Cardiac septum (tissue), 1 donor: ENCODE measurements around the gene C1orf21. TPM values are rescaled to one million over a fixed set of nuclear protein-coding genes. Genes with fewer than 3 reads are reported as not detected.

Experiments used
- DNase-seq: peaks from one replicate; pipeline ENCODE4 v3.0.0-alpha.2; 2020; ENCODE audit warnings: low spot score
- intact Hi-C: fragments of 100-400 bp; cut with DNase I; formaldehyde crosslinking; loops from one replicate; pipeline ENCODE4 v1.14.0; 2022
- total RNA-seq: library from RNA; stranded (reverse); fragmentation: NEBNext Ultra II Directional; extraction: Animal tissue kit (Norgen Biotek cat#: 25700); gene quantifications from one replicate; pipeline ENCODE4 v1.2.1, GENCODE V29; 2021
- donor health status: DM: no; HTN: no; CAD: no.

The C1orf21 gene
- total RNA-seq, 1 donor from 2014 or later: 93.6 TPM

DNA sequence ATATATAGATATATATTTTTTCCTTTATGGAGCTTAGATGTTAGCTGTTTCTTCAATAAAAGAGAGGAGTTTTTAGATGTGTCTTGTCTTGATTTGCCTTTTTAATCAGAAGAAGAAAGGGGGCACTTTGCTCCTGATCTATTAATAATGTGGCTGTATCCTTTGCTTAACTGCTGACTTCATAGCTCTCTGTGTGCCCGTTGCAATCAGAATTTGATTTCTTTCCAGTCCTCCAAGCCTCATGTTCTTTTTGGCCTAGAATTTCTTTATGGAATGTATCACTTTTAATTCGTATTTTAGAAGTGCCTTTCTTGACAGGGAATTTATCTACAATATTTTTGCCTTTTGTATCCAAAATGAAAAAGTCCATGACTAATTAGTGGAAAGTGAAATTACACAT is 85.3 kb downstream of the C1orf21 start:
- intact Hi-C loops: loop anchor here (5.0 kb wide), 1 partner anchor 90 kb away; no protein-coding TSS in a partner anchor
- DNase-seq: no peak

DNA sequence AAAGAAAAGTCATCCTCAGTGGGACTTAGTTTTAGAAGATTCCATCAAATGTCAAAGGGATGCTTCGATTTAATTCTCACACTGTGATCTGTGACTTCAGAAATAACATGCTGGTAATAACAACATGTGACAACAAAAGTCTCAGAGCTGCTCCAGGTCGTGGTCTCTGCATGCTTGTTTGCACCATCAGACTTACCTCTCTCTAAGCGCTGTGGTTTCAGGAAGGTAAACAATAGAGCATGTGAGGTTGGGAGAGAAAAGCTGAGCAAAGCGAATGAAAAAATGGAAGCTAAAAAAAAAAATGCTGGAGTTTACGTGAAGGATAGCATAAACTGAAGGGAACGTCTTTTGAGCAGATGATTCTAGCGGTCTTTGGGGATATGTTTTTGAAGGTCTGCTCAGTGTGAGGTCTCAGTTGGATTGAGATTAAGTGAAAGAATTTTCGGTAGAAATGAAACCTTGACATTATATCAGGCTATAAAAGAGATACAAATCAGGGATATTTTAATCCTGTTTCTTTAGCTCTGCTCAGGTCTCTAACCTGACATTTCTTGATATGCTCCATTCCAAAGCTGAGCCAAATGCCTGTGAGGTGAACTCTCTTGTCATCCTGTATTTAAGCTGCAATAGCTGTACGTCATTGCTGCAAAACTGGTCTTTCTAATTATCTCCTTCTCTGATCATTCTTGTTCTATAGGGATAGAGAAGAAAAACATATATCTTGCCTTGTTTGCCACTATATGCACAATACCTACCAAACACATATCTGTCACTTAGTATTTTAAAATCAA is 86.5 kb downstream of the C1orf21 start:
- intact Hi-C loops: loop anchor here (5.0 kb wide), 1 partner anchor 89 kb away; no protein-coding TSS in a partner anchor
- DNase-seq: no peak

DNA sequence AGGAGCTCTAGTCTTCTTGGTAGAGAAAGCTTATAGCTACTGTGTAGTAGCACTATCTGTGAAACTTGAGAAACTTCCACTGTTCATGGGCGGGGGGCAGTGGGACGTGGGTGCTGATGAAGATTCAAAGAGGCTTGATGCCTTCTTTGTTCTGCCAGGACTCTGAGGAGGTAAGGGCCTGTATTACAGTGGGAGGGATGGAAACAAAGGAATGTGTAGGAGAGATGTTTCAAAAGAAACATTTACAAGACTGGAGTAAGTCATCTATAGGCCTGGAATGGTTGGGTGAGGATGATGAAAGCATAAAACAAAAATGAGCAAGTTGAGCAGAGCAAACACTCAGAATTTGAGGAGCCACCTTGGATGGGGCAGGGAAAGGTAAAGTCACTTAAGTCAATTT is 89.4 kb downstream of the C1orf21 start:
- no peak for DNase-seq
- intact Hi-C loops: no loop called here

DNA sequence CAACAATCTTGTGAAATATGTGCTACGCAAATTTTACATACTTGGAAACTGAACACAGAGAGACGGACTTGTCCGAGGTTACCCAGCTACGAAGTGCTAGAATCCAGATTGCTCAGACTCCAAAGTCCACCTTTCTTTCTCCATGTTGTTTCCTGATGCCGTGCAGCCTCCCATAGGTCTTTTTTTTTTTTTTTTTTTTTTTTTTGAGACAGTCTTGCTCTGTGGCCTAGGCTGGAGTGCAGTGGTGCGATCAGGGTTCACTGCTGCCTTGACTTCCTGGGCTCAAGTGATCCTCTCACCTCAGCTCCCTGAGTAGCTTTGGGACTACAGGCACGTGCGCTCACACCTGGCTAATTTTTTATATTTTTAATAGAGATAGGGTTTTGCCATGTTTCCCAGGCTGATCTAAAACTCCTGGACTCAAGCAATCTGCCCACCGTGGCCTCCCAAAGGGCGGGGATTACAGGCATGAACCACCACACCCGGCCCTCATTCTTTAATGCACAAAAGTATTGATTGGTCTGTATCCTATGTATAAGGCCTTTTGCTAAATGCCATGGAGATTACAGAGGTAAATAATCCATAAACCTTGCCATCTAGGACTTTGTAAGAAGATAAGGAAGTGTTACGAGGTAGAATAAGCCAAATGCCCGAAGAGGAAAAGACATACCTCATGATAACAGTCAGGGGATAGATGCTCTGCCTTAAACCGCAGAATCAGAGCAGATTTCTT is 92.8 kb downstream of the C1orf21 start:
- DNase-seq: no peak
- intact Hi-C loops: loop anchor here (5.0 to 10.0 kb wide), 3 partner anchors 92 to 183 kb away; partner anchors contain the start of gene C1orf21

DNA sequence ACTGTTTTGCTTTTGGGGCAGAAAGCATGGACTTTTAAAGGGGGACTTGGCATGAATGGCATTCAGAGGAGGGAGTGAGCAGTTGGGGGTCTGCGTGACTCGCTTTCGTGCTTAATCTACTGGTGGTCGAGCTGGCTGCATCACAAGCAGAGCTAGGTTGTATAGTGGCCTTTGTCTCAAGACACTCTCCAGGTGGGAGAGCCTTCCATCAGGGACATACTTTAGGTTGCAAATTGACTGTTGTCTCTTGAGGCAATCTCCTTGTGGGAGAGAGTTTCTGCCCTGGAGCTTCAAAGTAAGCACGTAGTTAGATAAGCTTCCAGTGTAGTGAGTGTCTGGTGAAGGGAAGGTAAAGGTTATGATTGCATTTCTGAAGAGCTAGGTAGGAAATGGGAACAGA is 93.9 kb downstream of the C1orf21 start:
- intact Hi-C loops: loop anchor here (5.0 to 10.0 kb wide), 3 partner anchors 93 to 182 kb away; partner anchors contain the start of gene C1orf21

DNA sequence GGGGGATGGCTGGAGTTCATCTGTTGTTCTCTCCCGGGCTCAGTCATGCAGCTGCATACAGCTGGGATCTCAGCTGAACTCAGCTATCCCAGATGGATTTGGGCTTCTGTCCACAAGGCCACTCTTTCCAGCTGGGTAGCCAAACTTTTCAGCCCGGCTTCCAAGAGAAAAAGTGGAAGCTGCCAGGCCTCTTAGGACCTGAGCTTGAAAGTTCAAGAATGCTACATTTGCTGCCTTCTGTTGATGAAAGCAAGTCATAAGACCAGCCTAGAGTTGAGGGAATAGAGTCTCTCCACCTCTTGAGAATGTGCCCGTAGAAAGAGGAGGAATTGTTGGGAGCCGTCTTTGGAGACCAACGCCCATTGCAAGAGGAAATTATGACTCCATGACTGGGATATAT is 95.3 kb downstream of the C1orf21 start:
- DNase-seq: no peak
- intact Hi-C loops: loop anchor here (5.0 to 10.0 kb wide), 3 partner anchors 95 to 180 kb away; partner anchors contain the start of gene C1orf21

More for the DNA sequence above, 93.9 kb downstream of the C1orf21 start:
- no peak for DNase-seq

DNA sequence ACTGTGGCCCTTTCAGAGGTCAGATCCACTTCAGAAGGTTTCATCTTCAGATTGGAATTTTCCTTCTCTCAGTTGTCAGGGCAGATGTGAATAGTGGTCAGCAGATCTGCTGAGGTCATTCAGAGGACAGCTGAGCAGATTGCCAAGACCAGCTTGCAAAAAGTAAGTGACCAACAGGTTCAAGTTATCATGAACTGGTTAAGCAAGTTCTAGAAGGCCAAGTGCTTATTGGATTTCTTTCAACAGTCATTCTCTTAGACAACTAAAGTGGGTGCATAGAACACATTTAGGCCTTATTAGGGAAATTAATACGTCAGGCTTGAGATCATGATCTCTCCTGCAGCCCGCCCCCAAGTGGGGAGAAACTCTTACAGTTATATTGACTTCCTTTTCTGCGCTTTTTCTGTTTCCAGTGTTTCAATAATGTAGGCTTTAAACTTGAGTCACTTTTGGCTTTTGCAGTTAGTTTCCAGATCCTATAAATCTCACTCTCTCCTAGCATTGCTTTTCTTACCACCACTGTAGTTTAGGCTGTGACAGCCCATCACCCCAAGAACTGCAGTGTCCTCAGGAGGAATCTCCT is 96.4 kb downstream of the C1orf21 start:
- intact Hi-C loops: loop anchor here (5.0 to 10.0 kb wide), 3 partner anchors 96 to 179 kb away; partner anchors contain the start of gene C1orf21
- DNase-seq: no peak

DNA sequence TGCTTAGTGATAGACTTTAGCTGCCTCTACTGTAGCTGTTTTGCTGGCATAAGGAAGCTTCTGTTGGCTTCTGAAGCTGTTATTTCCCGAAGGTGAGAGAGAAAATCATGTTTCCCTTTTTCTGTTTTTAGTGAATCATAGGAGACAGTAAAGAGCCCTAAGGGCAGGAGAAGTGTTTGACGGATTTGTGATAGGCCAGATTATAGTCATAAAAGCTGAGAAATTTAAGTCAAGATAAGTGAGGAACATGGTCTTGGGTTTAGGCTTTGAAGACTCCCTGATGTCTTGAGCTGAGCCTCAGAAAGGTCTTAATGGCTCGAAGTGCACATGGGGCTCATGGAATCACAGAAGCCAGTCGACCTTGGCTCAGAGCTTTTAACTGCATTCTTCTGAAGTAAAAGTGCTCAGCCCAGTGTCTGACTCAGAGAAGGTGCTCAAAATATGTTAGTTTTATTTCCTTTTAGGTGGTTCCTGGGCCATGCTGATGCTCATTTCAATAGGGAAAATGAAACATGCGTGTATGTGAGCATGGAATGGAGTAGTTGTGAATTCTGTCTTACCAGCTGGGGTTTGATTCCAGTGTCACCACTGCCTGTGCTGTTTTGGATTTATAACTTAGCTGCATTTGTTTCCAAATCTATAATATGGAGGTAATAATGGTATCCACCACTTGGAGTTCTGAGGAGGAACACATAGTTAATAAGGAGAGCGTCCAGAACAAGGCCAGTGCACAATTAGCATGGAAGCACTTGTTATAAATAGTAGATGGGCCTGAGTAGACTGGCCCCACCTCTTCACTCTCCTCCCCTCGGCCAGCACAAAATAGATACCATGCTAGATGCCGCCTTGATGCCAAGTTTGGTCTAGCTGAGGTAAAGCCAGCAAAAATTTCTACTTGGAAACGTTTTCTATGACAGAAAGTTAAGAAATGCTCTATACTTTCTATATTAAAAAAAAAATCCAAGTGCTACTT is 99.2 kb downstream of the C1orf21 start:
- intact Hi-C loops: loop anchor here (10.0 kb wide), 1 partner anchor 139 kb away; no protein-coding TSS in a partner anchor
- no peak for DNase-seq

DNA sequence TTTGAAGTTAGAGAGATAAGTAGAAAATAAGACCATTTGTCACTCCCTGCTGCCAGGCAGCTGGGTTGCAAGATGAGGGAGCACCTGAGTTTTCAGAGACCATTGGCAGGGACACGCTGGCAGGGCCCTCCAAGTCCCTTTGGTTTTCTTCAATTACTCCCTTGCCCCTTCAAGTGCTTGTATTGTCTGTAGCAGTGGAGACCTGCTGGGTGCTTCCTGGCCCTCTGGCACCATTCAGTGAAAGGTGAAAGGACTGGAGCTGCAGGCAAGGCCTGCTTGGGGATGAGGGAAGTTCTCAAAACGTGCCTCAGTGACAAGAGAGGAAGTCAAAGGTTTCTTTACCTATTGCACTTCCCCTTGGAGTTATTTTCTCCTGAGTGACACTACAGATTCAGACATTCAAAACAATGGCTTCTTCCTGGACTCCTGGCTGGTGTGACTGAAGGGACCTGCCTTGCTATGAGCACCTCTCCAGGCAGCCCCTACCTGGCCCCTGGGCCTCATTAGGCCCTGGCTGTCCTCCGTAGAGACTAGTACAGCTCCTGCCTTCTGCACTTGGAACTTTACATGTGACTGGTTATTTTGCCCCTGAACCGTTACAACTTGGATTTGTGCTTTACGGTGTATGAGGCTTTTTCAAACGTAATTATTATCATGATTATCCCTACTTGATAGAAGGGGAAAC is 100.1 kb downstream of the C1orf21 start:
- intact Hi-C loops: loop anchor here (10.0 kb wide), 1 partner anchor 138 kb away; no protein-coding TSS in a partner anchor
- DNase-seq: no peak

DNA sequence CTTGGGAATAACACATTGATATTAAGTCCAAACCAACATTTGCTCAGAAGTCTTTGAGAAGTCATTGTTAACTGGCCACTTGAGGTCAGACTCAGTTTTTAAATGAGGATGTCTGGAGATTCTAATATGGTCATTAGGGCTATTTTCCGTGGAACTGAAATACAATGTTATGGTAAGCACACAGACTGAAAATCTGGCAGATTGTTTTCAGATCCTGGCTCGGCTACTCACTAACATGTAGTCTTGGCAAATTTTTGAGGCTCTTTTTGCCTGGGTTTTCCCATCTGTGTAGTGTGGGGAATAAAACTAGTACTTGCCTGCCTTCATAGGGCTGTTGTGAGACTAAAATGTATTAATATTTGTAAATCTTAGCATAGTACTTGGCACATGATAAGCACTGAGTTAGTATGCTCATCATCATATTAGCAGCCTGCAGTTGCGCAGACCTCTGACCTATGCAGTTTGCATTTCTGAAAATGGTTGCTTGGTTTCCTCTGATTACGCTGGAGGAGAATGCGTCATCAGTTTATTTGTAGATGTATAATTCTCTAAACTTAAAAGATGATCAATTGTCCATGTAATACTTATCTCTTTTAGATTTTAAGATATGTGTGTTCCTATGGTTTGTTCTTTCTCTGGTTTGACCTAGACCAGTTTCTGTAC is 100.8 kb downstream of the C1orf21 start:
- intact Hi-C loops: loop anchor here (10.0 kb wide), 1 partner anchor 137 kb away; no protein-coding TSS in a partner anchor
- no peak for DNase-seq

DNA sequence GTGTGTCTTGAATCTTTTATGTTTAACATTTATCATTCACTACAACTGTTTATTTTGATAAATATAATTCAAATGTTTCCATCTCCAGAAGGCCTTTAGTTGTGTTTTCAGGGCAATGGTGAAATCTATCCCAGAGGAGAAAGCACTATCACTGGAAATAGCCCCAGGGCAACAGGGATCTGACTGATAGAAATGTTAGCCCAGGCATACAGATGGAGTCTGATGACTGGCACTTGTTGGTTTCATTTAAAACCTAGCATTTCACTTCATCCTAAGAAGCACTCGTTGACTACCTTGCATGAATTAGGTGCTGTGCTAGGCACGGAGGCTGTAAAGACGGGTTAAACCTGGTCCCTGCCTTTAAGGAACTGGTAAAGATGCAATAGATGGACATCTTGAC is 103.1 kb downstream of the C1orf21 start:
- DNase-seq: no peak
- intact Hi-C loops: loop anchor here (5.0 to 10.0 kb wide), 2 partner anchors 135 to 193 kb away; no protein-coding TSS in a partner anchor

DNA sequence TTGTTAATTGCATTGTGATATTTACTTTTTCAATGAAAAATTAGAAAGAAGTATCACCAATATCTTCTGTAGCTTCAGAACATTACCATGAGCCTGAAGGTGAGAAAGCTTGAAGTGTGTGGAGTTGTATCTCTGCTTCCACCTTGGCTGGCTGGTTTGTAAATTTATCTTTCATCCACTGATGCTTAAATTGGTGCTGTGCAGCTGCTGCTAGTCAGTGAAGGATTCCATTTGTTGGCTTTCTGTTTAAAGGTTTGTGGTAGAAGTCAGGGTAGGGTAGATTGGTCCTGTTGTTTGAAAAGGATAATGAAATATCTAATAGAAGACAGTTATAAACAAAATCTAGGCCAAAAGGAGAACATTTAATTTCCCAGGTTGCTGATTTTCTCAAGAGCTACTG is 105.7 kb downstream of the C1orf21 start:
- DNase-seq: no peak
- intact Hi-C loops: loop anchor here (5.0 kb wide), 1 partner anchor 195 kb away; no protein-coding TSS in a partner anchor

DNA sequence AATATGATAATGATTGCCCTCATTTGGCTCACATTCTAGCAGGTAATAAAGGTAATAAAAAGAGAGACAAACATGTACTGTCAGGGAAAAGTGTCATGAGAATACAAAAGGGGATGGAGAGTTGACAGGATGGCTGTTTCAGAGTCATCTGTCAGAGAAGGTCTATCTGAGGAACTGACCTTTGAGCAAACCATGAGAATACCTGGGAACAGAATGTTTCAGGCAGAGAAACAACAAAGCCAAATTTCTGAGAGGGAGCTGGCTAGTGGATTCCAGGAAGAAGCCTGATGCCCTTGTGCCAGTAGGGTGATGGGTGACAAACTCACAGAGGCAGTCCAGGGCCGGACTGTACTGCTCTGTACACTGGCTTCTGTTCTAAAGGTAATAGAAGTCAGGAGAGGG is 107.2 kb downstream of the C1orf21 start:
- DNase-seq: no peak

DNA sequence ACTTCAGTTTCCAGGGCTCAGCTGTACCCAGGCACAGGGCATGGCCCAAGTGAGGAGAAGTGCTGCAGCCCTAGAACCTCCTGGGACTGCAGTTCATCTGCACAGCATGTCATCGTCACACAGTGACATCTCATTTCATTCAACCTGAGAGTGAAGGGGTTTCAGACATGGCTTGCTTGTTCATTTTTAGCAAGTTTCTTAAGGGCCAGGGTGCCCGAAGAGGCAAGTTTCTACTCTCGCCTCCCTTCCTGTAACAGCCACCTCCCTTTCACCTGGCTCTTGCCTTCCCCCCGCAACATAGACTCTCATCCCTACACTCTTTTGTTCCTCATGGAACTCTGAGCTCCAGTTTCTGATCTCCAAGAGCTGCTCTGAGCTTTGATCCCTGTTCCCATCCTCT is 108.1 kb downstream of the C1orf21 start:
- DNase-seq: no peak
- intact Hi-C loops: loop anchor here (5.0 kb wide), 1 partner anchor 198 kb away; no protein-coding TSS in a partner anchor

More for the DNA sequence above, 107.2 kb downstream of the C1orf21 start:
- intact Hi-C loops: loop anchor here (5.0 kb wide), 1 partner anchor 197 kb away; no protein-coding TSS in a partner anchor

DNA sequence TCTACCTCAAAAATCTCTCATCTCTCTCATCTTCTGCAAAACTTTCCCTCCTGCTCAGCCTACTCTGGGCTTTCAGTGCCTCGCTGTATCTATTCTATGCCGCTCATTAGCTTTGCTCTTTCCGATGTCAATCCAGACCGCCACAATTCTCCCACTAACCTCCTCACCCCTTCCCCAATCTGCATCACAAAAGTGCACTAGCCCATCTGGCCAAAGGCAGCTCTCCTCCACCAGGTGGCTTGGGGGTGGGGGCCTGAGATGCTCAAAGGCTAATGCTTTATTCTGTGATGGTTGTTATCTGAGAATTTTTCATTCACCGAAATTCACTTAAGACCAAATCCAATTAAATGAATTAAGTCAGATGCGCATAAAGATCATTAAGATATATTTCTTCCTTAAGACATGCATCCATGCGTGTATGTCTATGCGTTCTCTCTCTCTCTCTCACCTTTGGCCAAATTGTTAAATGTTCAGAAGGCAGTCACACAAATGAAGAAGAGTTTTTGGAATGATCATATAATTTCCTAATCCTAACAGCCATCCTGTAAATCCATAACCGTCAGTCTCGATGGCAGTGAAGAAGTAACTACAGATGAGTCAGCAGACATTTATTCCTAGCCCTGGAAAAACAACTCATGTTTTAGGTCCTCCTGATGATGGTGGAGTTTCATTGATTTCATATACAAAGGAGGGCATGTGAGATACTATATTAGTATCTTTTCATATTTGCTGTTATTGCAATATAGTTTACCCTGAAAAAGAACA is 111.3 kb downstream of the C1orf21 start:
- intact Hi-C loops: no loop called here

DNA sequence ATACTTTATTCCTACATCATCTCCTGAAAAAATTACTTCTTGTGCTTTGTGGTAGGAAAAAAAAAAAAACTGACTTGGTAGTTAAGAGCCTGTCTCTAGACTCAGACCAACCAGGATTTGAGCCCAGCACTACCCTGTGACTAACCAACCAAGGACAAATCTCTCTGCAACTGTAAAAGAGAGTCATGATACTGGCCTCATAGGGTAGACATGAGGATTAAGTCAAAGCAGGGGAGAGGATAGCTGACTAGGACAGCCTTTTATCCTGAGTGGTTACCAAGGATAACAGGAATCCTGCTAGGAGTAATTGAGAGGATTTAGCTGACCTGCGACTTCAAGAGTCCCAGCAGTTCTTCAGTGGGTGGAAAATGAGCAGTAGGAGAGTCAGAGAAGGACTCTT is 112.8 kb downstream of the C1orf21 start:
- intact Hi-C loops: no loop called here
- no peak for DNase-seq

More for the DNA sequence above, 111.3 kb downstream of the C1orf21 start:
- DNase-seq: no peak

DNA sequence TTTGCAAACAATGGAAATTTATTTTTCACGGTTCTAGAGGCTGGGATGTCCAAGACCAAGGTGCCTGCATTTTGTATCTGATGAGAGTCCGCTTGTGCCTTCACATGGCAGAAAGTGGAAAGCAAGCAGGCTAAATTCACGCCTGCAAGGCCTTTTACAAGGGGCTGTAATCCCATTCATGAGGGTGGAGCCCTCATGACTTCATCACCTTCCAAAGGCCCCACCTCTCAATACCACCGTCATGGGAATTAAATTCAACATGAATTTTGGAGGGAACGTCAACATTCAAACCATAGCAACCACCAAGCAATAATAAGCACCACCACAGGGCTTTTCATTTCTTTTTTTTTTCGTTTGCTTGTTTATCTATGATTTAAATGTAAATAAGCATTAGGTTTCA is 115.3 kb downstream of the C1orf21 start:
- DNase-seq: no peak
- intact Hi-C loops: no loop called here
